Measurements from ENCODE around the gene EMX2.

EMX2 gene

DNA sequence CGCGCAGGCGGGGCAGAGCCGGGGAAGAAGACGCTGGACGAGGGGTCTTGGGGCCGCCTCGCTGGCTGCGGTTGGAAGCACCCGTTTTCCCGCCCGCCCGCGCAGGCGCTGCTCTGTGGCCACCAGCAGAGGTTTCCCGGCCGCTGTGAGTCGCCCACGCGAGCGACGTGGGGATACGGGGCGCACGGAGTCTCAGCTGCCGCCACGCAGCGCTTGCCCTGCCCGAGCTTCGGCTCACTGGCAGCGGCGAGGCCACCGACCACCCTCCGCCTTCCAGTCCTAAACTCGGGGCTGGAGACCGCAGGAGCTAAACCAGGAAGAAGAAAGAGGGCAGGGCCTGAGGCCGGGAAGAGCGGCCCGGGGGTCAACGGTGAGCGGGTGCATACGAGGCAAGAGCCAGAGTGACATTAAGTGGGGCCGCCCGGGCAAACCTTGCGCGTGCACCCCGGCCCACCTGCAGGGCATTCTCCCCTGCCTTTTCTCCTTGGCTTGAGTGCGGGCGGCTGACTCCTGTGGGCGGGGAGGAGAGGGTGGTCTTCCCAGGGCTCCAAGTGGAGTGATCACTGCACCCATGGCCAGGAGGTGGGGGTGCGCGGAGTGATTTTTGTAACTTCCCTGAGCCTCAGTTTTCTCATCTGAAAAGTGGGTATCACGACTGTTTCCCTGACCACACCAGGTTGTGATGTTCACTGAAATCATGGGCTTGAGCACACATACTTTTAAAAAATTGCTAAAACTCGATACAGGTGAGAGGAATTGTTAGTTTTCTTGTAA is 7.1 kb upstream of the EMX2 start:
- Histone ChIP-seq H3K27me3 (ENCODE audit: insufficient read depth, low read length) (peaks cover 98% of the 10 kb centered on the region), H3K9me3 (ENCODE audit: low read length) (no peaks in the 10 kb centered on the region), H3K4me1 (ENCODE audit: insufficient read depth, low read length) (no peaks in the 10 kb centered on the region), H2AFZ (ENCODE audit: low read depth, low read length) (no peak overlapping the region), H3K4me3 (ENCODE audit: low read length) (no peak overlapping the region), H3K36me3 (ENCODE audit: insufficient read depth, low read length) (no peaks in the 10 kb centered on the region)

DNA sequence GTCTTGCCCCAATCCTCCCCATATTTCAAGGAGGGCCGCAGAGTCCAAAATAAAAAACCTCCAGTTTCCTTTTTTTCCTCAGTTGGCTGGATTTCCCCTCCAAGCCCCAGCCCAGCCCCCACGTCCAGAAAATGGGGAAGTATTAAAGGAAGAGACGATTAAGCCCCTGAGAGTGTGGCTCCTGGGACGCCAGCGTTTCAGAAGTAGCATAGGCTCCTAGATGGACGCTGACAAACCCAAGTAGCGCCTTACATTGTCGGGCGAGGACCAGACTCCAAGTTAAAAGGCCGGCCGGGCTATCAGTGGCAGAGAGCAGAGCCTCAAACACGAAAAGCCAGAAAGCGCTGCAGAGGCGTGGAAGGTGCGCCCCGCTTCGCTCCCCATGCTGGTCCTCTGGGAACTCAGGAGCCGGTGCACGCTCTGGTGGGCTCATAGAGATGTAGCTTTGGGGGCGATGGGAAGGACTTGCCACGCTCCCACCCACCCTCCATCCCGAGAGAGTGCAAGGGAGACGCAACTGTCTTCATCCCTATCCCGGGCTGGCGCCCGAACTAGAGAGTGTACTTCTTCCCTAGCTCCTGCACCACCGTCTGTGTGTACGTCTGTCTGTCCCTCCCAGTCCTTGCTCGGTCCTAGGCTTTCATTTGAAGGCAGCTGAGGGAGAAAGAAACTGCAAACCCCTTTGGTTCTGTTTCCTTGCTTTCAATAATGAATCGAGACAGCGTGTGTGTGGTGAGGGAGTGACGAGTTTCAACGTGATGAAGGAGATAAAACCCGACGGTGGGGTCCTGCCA is 6.3 kb upstream of the EMX2 start:
- Histone ChIP-seq H3K36me3 (ENCODE audit: insufficient read depth, low read length) (no peaks in the 10 kb centered on the region), H3K4me3 (ENCODE audit: low read length) (no peak overlapping the region), H3K4me1 (ENCODE audit: insufficient read depth, low read length) (no peaks in the 10 kb centered on the region), H3K9me3 (ENCODE audit: low read length) (no peaks in the 10 kb centered on the region), H3K27me3 (ENCODE audit: insufficient read depth, low read length) (peaks cover 98% of the 10 kb centered on the region), H2AFZ (ENCODE audit: low read depth, low read length) (no peak overlapping the region)

DNA sequence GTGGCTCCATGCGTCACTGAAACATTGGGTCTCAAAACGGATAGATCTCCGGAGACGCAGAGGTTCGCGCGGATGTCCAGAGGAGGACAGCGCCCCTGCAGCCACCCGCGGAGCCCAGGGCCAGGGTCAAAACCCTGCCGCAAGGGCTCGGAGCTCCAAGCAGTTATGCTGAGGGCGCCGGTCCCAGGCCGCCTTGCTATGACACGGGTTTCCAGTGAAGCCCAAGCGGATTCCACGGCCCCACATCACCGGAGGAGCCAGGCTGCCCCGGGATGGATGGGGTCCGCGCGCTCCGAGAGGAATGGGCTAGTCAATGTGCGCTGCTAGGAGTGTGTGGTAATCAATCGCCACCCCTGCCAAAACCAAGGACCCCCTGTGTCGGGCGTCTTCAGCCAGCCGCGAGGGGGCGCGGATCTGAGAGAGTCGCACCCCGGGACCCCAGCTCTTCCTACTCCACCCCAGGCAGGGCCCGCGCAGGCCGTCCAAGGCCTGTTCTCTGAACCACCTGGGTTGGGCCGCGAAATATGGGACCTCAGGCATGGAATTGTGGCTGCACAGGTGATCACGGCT is 5.6 kb upstream of the EMX2 start:
- H3K4me1 ChIP-seq (ENCODE audit: insufficient read depth, low read length) = no peaks in the 10 kb centered on the region
- no peaks in the 10 kb centered on the region for H3K9me3 ChIP-seq (ENCODE audit: low read length)
- peaks cover 97% of the 10 kb centered on the region for H3K27me3 ChIP-seq (ENCODE audit: insufficient read depth, low read length)
- no peaks in the 10 kb centered on the region for H3K36me3 ChIP-seq (ENCODE audit: insufficient read depth, low read length)
- no peak overlapping the region for H3K4me3 ChIP-seq (ENCODE audit: low read length)
- no peak overlapping the region for H2AFZ ChIP-seq (ENCODE audit: low read depth, low read length)

DNA sequence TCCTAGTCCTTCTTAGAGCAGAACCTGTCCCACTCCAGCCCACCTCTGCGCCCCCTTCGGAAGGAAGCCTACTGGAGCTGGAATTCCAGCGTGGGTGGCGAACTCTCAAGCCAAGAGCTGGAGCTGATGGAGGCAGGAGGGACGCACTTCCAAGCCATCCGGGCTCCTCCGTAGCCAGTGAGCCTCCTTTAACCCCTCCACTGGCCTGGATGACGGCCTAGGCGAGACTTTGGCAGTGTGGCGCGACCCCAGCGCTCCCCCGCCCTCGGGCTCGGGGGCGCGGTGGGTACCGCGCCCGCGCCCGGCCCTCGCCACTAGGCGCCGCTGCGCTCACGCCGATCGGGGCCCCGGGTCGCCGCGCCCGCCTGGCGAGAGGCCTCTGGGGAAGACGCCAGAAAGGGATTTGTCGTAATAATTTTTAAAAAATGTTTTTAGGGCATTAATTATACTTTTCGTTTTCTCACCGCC is 5.1 kb upstream of the EMX2 start:
- no peaks in the 10 kb centered on the region for H3K4me1 ChIP-seq (ENCODE audit: insufficient read depth, low read length)
- no peak overlapping the region for H3K4me3 ChIP-seq (ENCODE audit: low read length)
- H3K9me3 ChIP-seq (ENCODE audit: low read length) = no peaks in the 10 kb centered on the region
- H2AFZ ChIP-seq (ENCODE audit: low read depth, low read length) = no peak overlapping the region
- peaks cover 97% of the 10 kb centered on the region for H3K27me3 ChIP-seq (ENCODE audit: insufficient read depth, low read length)
- H3K36me3 ChIP-seq (ENCODE audit: insufficient read depth, low read length) = no peaks in the 10 kb centered on the region

DNA sequence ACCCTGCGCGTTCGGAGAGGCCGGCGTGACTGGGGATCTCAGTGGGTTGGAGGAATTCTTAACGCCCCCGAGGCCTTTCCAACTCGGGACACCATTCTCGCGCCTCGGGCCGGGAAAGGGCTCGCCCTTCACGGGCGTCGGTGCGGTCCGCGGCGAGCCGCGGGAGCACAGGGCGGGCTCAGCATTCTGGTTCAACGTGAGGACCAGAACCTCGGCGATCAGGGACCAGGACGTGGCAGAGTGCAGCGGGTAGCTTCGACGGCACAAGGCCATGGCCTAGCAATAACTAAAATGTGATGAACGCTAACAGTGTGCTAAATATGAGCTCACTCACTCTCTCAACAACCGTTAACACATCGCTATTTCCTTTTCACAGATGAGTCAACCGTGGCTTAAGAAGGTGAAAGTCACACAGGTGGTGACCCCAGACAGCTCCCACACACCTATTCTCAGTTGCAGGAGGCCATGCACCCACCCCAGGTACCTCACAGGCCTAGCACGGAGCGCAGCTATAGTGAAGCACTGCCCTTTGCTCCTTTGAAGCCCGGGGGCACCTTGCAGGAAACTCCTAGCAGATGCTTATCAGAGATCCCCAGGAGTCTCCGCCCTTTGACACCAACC is 4.5 kb upstream of the EMX2 start:
- Histone ChIP-seq H3K9me3 (ENCODE audit: low read length) (no peaks in the 10 kb centered on the region), H2AFZ (ENCODE audit: low read depth, low read length) (no peak overlapping the region), H3K27me3 (ENCODE audit: insufficient read depth, low read length) (peaks cover 96% of the 10 kb centered on the region), H3K4me1 (ENCODE audit: insufficient read depth, low read length) (no peaks in the 10 kb centered on the region), H3K36me3 (ENCODE audit: insufficient read depth, low read length) (no peaks in the 10 kb centered on the region), H3K4me3 (ENCODE audit: low read length) (no peak overlapping the region)

DNA sequence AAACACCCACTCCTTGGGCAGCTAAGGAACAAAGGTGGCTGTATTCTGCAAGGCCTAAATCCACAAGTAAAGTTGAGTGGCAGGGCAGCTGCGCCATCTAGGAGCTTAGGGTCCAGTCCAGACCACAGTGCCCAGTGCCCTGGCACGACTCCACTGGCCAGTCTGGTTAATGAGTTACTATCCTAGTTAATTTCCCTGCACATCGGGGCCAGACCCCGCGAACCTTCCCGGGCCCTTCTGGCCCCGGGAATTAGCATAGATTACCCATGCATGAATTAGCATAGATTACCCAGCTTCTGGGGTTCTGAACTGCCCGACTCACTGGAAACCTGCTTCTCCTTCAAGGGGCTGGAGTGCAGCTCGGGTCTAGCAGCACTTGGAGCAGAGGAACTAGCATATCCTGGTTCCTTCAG is 3.2 kb upstream of the EMX2 start:
- H3K9me3 ChIP-seq (ENCODE audit: low read length) = no peaks in the 10 kb centered on the region
- no peaks in the 10 kb centered on the region for H3K4me1 ChIP-seq (ENCODE audit: insufficient read depth, low read length)
- H3K4me3 ChIP-seq (ENCODE audit: low read length) = no peak overlapping the region
- H2AFZ ChIP-seq (ENCODE audit: low read depth, low read length) = no peak overlapping the region
- H3K36me3 ChIP-seq (ENCODE audit: insufficient read depth, low read length) = no peaks in the 10 kb centered on the region
- H3K27me3 ChIP-seq (ENCODE audit: insufficient read depth, low read length) = peaks cover 96% of the 10 kb centered on the region

DNA sequence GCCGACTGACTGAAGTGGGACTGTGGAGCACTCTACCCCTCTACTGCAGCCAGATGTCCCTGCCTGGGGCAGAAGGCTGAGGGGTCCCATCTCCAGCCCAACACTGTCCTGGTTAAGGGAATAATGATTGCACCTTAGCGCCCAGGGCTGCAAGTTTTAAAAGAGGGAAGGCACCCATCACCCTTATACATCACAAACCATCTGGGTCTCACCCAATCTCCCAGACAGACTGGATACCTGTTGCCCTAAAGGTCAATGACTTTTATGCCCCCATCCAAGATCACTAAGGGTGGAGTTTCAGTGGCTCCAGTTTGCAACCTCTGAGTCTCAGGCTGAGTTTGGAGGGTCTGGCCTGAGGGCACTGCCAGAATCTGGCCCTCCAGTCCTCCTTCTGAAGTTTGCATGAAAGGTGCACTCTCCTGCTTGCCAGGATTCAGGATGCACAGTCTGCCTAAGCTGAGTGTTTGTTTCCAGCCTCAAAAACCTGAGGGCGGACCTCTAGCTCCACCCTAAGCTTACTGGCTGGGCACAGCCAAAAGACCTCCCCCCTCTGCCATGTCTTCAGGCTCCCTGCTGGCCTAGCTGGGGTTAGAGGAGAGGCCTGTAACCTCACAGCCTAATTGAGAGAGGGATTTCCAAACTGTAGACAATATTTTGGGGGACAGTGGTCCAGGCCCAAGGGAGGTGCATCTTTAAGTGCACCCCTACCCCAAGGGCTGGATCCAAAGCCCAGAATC is 2.5 kb upstream of the EMX2 start:
- H3K4me1 ChIP-seq (ENCODE audit: insufficient read depth, low read length) = no peaks in the 10 kb centered on the region
- H3K27me3 ChIP-seq (ENCODE audit: insufficient read depth, low read length) = peaks cover 96% of the 10 kb centered on the region
- H3K36me3 ChIP-seq (ENCODE audit: insufficient read depth, low read length) = no peaks in the 10 kb centered on the region
- H3K9me3 ChIP-seq (ENCODE audit: low read length) = no peaks in the 10 kb centered on the region
- no peak overlapping the region for H3K4me3 ChIP-seq (ENCODE audit: low read length)
- H2AFZ ChIP-seq (ENCODE audit: low read depth, low read length) = no peak overlapping the region

DNA sequence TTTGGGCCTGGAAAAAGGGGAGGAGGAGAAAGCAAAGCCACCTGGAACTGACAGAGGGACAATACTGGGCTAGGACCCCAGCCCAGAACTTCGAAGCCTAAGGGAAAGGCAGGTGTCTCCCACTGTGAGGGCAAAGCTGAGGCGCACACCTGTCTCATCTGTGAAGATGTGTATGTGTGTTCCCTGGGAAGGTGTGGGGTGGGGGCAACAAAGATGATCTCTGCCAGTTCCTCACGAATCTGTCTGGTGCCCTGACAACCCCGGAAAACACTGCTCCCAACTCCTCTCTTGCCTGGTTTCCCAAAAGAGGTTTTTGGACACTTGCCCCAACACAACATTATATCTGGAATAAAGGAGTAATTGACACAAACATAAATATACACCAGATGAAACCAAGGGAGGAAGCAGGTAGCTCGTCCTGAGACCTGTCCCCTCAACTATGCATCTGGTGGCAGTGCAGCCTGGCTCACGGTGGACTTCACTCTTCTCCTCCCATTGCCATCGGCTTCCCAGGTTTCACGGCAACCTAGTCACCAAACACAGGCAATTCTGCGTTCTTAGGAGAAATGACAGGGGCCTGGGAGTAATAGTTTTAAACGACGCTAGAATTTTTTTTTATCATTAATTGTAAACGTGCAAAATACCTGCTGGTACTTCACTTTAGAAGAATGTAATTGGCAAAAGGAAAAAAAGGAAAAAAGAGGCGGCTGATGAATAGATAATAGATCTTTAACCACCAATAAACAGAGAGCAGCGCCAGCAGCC is 1.7 kb upstream of the EMX2 start:
- Histone ChIP-seq H3K36me3 (ENCODE audit: insufficient read depth, low read length) (no peaks in the 10 kb centered on the region), H2AFZ (ENCODE audit: low read depth, low read length) (no peak overlapping the region), H3K9me3 (ENCODE audit: low read length) (no peaks in the 10 kb centered on the region), H3K4me1 (ENCODE audit: insufficient read depth, low read length) (no peaks in the 10 kb centered on the region), H3K27me3 (ENCODE audit: insufficient read depth, low read length) (peaks cover 96% of the 10 kb centered on the region), H3K4me3 (ENCODE audit: low read length) (no peak overlapping the region)

DNA sequence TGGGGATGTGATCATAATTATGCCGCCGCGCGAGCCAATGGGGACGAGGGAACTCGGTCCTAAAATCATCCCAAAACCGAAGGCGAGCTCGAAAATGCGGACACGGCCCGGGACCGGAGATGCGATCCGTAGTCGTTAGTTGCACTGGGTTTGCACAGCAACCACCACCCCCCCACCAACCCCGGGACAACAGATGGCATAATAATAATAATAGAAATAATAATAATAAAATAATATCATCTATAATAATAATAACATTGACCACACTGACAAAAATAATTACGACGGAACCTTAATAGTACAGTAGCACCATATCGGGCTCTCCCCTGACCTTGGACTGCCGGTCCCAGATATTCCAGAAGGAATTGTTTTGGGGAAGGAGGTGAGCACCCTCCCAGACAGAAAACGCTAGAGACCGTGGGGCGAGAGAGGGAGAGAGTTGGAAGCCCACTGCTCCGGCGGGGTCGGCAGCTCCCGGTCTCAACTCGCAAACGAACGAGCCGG is 1.1 kb upstream of the EMX2 start:
- H3K27me3 ChIP-seq (ENCODE audit: insufficient read depth, low read length) = peaks cover 96% of the 10 kb centered on the region
- no peak overlapping the region for H3K4me3 ChIP-seq (ENCODE audit: low read length)
- H2AFZ ChIP-seq (ENCODE audit: low read depth, low read length) = no peak overlapping the region
- H3K4me1 ChIP-seq (ENCODE audit: insufficient read depth, low read length) = no peaks in the 10 kb centered on the region
- H3K36me3 ChIP-seq (ENCODE audit: insufficient read depth, low read length) = no peaks in the 10 kb centered on the region
- H3K9me3 ChIP-seq (ENCODE audit: low read length) = no peaks in the 10 kb centered on the region

DNA sequence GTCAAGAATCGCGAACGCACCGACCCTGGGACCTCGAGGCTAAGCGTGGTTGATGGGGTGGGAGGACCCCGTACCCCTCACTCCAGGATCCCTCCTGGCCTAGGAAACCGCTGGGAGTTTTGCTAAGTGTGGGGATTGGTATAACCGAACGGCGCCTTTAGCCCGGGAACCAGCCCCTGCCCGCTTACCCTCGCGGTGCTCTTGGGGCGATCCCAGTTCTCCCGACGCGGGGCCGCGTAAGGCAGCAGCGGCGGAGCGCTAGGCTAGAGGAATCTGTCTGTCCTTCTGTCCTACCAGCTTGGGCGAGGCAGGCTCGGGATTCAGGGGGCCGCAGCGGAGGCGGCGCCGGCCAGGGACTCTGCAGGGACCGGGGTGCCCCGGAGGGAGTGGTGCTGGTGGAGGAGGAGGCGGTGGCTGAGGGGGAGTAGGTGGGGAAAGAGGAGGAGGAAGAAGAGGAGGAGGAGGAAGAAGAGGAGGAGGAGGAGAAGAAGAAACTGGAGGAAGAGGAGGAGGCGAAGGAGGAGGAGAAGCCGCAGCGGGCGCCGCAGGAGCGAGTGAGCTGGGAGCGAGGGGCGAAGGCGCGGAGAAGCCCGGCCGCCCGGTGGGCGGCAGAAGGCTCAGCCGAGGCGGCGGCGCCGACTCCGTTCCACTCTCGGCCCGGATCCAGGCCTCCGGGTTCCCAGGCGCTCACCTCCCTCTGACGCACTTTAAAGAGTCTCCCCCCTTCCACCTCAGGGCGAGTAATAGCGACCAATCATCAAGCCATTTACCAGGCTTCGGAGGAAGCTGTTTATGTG is 439 bp upstream of the EMX2 start:
- H3K27me3 ChIP-seq (ENCODE audit: insufficient read depth, low read length) = peaks cover 96% of the 10 kb centered on the region
- H3K4me3 ChIP-seq (ENCODE audit: low read length) = no peak overlapping the region
- H2AFZ ChIP-seq (ENCODE audit: low read depth, low read length) = no peak overlapping the region
- H3K9me3 ChIP-seq (ENCODE audit: low read length) = no peaks in the 10 kb centered on the region
- H3K36me3 ChIP-seq (ENCODE audit: insufficient read depth, low read length) = no peaks in the 10 kb centered on the region
- no peaks in the 10 kb centered on the region for H3K4me1 ChIP-seq (ENCODE audit: insufficient read depth, low read length)

DNA sequence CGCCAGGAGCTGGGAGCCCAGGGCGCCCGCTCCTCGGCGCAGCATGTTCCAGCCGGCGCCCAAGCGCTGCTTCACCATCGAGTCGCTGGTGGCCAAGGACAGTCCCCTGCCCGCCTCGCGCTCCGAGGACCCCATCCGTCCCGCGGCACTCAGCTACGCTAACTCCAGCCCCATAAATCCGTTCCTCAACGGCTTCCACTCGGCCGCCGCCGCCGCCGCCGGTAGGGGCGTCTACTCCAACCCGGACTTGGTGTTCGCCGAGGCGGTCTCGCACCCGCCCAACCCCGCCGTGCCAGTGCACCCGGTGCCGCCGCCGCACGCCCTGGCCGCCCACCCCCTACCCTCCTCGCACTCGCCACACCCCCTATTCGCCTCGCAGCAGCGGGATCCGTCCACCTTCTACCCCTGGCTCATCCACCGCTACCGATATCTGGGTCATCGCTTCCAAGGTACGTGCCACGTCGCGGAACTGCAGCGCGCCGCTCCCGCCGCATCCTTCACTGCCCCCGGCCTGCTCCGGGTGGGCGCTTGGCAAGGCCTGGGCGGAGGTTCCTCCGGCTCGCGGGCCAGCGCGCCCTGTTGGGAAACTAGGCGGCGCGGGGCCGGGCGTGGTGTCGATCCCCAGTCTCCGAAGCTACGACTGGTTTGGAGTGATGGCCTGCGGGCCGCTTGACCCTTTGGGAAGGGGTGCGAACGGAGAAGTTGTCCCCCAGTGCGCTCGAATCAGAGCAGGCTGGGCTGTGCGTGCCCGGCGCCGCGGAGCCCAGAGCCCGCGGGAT is 868 bp downstream of the EMX2 start:
- H3K27me3 ChIP-seq (ENCODE audit: insufficient read depth, low read length) = peaks cover 98% of the 10 kb centered on the region
- no peaks in the 10 kb centered on the region for H3K9me3 ChIP-seq (ENCODE audit: low read length)

More for the DNA sequence above, 868 bp downstream of the EMX2 start:
- Histone ChIP-seq H3K4me1 (ENCODE audit: insufficient read depth, low read length) (no peaks in the 10 kb centered on the region), H2AFZ (ENCODE audit: low read depth, low read length) (no peak overlapping the region), H3K36me3 (ENCODE audit: insufficient read depth, low read length) (no peaks in the 10 kb centered on the region), H3K4me3 (ENCODE audit: low read length) (no peak overlapping the region)
